ENCODE data around the gene DMTF1.

- TF ChIP-seq CTCF (IDR thresholded peaks at IDR 0.05) (no peak), EZH2 (IDR thresholded peaks at IDR 0.05; ENCODE audit: borderline replicate concordance, insufficient read depth, low read depth, low read length, poor library complexity, severe bottlenecking) (no peak)
These were observed 73.4 kb downstream of the DMTF1 start for GRCh38 chr7:87225696-87226095.
